K562 (cell line): ENCODE measurements around the gene SNX17. TPM values are rescaled to one million over a fixed set of nuclear protein-coding genes. Genes with fewer than 3 reads are reported as not detected.
A peak's percentile ranks its signal among the peaks of the same experiment; 100 is the strongest.

Source experiments
- BRD4 ChIP-seq: fragments of 200-600 bp; sonication (generic); IDR thresholded peaks from 2 replicates; pipeline ENCODE4 v1.6.1; 2017; ENCODE audit warnings: inconsistent platforms
- CHAMP1 ChIP-seq: fragments of 450-650 bp; IDR thresholded peaks from 2 replicates; pipeline ENCODE4 v1.6.1; 2016; ENCODE audit warnings: mild to moderate bottlenecking
- EP300 ChIP-seq: IDR thresholded peaks from 2 replicates; pipeline ENCODE4 v1.6.1; 2012; ENCODE audit warnings: low read length, improper control_type of control experiment
- FOXA1 ChIP-seq: fragments of 450-650 bp; IDR thresholded peaks from 2 replicates; pipeline ENCODE4 v1.6.1; 2016; ENCODE audit warnings: mild to moderate bottlenecking, borderline replicate concordance
- FOXP1 ChIP-seq: sonication (generic); formaldehyde crosslinking; IDR thresholded peaks from 2 replicates; pipeline ENCODE4 v1.8.0; 2022; ENCODE audit warnings: mild to moderate bottlenecking, missing genetic modification reagents
- GATA2 ChIP-seq: sonication (generic); formaldehyde crosslinking; IDR thresholded peaks from 2 replicates; pipeline ENCODE4 v1.4.0; 2020; ENCODE audit warnings: mild to moderate bottlenecking, missing genetic modification reagents
- IFI16 ChIP-seq: fragments of 250-450 bp; sonication (Bioruptor Pico); IDR thresholded peaks from 2 replicates; pipeline ENCODE4 v2.1.2; 2022; ENCODE audit warnings: mild to moderate bottlenecking, inconsistent platforms
- MTA3 ChIP-seq: fragments of 450-650 bp; formaldehyde crosslinking; IDR thresholded peaks from 2 replicates; pipeline ENCODE4 v1.6.1; 2017; ENCODE audit warnings: mild to moderate bottlenecking, borderline replicate concordance
- NCOA2 ChIP-seq, 2 experiments: fragments of 450-650 bp; IDR thresholded peaks; 2 replicates each; pipeline ENCODE4 v1.6.1; 2018; ENCODE audit warnings: mild to moderate bottlenecking in 2 of 2, moderate library complexity in 1 of 2; ENCODE audit not compliant: partially characterized antibody in 2 of 2
- NFRKB ChIP-seq: fragments of 450-650 bp; IDR thresholded peaks from 2 replicates; pipeline ENCODE4 v1.6.1; 2016; ENCODE audit warnings: low read depth
- NRF1 ChIP-seq, 2 experiments: fragments of 450-650 bp; IDR thresholded peaks in 1 of 2; conservative IDR thresholded peaks in 1 of 2; 2 replicates each; pipeline ENCODE4 v1.6.1; 2014; ENCODE audit warnings: mild to moderate bottlenecking in 2 of 2
- POLR3G ChIP-seq: IDR thresholded peaks from 2 replicates; pipeline ENCODE4 v1.6.1; 2011; ENCODE audit not compliant: insufficient read length, insufficient replicate concordance; ENCODE audit errors: extremely low read depth
- SMARCC2 ChIP-seq: fragments of 450-650 bp; IDR thresholded peaks from 2 replicates; pipeline ENCODE4 v1.6.1; 2017; ENCODE audit warnings: antibody characterized with exemption, moderate library complexity, mild to moderate bottlenecking, low read depth
- SOX6 ChIP-seq: fragments of 450-650 bp; IDR thresholded peaks from 2 replicates; pipeline ENCODE4 v1.6.1; 2014; ENCODE audit warnings: mild to moderate bottlenecking
- SRSF7 ChIP-seq: fragments of 200-400 bp; formaldehyde crosslinking; optimal IDR thresholded peaks from 2 replicates; pipeline ENCODE3; 2017; ENCODE audit warnings: mild to moderate bottlenecking, low read depth, low read length
- STAT5B ChIP-seq: fragments of 250-450 bp; sonication (Bioruptor Pico); IDR thresholded peaks from 2 replicates; pipeline ENCODE4 v1.8.0; 2021; ENCODE audit warnings: mild to moderate bottlenecking, inconsistent platforms
- ZBTB49 ChIP-seq: sonication (generic); formaldehyde crosslinking; IDR thresholded peaks from 2 replicates; pipeline ENCODE4 v1.8.0; 2022; ENCODE audit warnings: missing genetic modification reagents, mild to moderate bottlenecking, borderline replicate concordance
- ZBTB7A ChIP-seq: IDR thresholded peaks from 2 replicates; pipeline ENCODE4 v1.6.1; 2011; ENCODE audit warnings: low read depth, mild to moderate bottlenecking, low read length, moderate library complexity, borderline replicate concordance; ENCODE audit not compliant: control insufficient read depth
- ZNF277 ChIP-seq: fragments of 250-450 bp; sonication (Bioruptor Pico); IDR thresholded peaks from 2 replicates; pipeline ENCODE4 v1.8.0; 2022; ENCODE audit warnings: inconsistent platforms, mild to moderate bottlenecking, moderate library complexity, borderline replicate concordance
- ZNF551 ChIP-seq: fragments of 250-450 bp; sonication (Bioruptor Pico); IDR thresholded peaks from 2 replicates; pipeline ENCODE4 v1.5.0; 2021; ENCODE audit warnings: mild to moderate bottlenecking, moderate library complexity
- ZNF75A ChIP-seq: fragments of 450-650 bp; formaldehyde crosslinking; IDR thresholded peaks from 2 replicates; pipeline ENCODE4 v1.4.0; 2020; ENCODE audit warnings: mild to moderate bottlenecking
- polyA plus RNA-seq, 8 experiments: library from polyadenylated mRNA; depleted of rRNA in 4 of 8; stranded (reverse) in 5 of 8; unstranded in 3 of 8; fragments of >200 nt; fragmentation: Nextera tagmentation in 2 of 8; fragmentation: Illumina TruSeq in 1 of 8; extraction: Ambion mirVana in 2 of 8; extraction: Trizol in 1 of 8; gene quantifications; 2 replicates each; pipeline versions ENCODE4 v1.2.1 to v1.2.3, GENCODE V29; 2011 to 2014; ENCODE audit warnings: inconsistent platforms in 1 of 8, missing spikeins in 1 of 8
- total RNA-seq, 7 experiments: library from RNA; depleted of rRNA in 6 of 7; stranded (reverse); fragments of >200 nt in 6 of 7; fragmentation: Illumina TruSeq in 2 of 7; extraction: Trizol in 2 of 7; gene quantifications; 2 replicates each; pipeline versions ENCODE4 v1.2.1 to v1.2.3, GENCODE V29; 2011 to 2021; ENCODE audit warnings: low replicate concordance in 1 of 7

Gene SNX17
- total and polyA plus RNA-seq, 9 of the 15 experiments (the other 6 are each of a cell fraction or from before 2014, with no cell fraction given) = 3.0 to 75.7 (median 54.6) TPM

GRCh38 chr2:27380626-27381545 is 10.5 kb downstream of the SNX17 start, which contains the start of gene ZNF513 (continued):
- no peak for TF ChIP-seq SMARCC2
- TF ChIP-seq STAT5B (CRISPR knock-in tag) = no peak
- no peak for TF ChIP-seq GATA2 (CRISPR knock-in tag)
- peak; percentile 84 to 87 for TF ChIP-seq NRF1 (conservative IDR thresholded peaks at IDR 0.05 in 1 of 2, IDR thresholded peaks at IDR 0.05 in 1 of 2)
- no peak for TF ChIP-seq NCOA2 (IDR thresholded peaks at IDR 0.05; ENCODE audit: partially characterized antibody in 2 of 2)
- TF ChIP-seq NFRKB = no peak
- TF ChIP-seq ZBTB49 (CRISPR knock-in tag) = no peak
- no peak for TF ChIP-seq FOXA1
- no peak for TF ChIP-seq ZNF551 (CRISPR knock-in tag)
- no peak for TF ChIP-seq FOXP1 (CRISPR knock-in tag)
- TF ChIP-seq ZBTB7A = no peak
- no peak for TF ChIP-seq ZNF277 (CRISPR knock-in tag)
- TF ChIP-seq IFI16 = no peak
- TF ChIP-seq ZNF75A (CRISPR knock-in tag) = no peak
- TF ChIP-seq MTA3 = 0 out of 2 replicates have a peak, but pooled peaks have one; percentile 42
- 0 out of 2 replicates have a peak, but pooled peaks have one; percentile 5 for TF ChIP-seq EP300
- no peak for TF ChIP-seq SOX6
- TF ChIP-seq CHAMP1 = no peak
- no peak for TF ChIP-seq POLR3G
- TF ChIP-seq SRSF7 = no peak
- TF ChIP-seq BRD4 = peak; percentile 70; the same call in 1 of the 2 replicates
